ENCODE measurements around the gene LAMTOR2.
"Not testable (repeated sequence)": the region's sequence is repeated elsewhere in the genome, so short reads cannot be mapped to it uniquely, and the experiment has no call there.

The LAMTOR2 gene

GRCh38 chr1:156025876-156026275 is 28.7 kb upstream of the LAMTOR2 start:
- no peaks in the 10 kb centered on the region for H3K9me3 Mint-ChIP-seq
- H3K4me1 Mint-ChIP-seq: peaks cover under 1% of the 10 kb centered on the region
- peak overlapping the region in 1 of 3 experiments; percentile 5 for H3K27ac Mint-ChIP-seq
- H3K4me3 Mint-ChIP-seq: no peak overlapping the region
- peaks cover under 1% of the 10 kb centered on the region for H3K36me3 Mint-ChIP-seq (ENCODE audit: low read depth)
- TF ChIP-seq, protein P1, sequence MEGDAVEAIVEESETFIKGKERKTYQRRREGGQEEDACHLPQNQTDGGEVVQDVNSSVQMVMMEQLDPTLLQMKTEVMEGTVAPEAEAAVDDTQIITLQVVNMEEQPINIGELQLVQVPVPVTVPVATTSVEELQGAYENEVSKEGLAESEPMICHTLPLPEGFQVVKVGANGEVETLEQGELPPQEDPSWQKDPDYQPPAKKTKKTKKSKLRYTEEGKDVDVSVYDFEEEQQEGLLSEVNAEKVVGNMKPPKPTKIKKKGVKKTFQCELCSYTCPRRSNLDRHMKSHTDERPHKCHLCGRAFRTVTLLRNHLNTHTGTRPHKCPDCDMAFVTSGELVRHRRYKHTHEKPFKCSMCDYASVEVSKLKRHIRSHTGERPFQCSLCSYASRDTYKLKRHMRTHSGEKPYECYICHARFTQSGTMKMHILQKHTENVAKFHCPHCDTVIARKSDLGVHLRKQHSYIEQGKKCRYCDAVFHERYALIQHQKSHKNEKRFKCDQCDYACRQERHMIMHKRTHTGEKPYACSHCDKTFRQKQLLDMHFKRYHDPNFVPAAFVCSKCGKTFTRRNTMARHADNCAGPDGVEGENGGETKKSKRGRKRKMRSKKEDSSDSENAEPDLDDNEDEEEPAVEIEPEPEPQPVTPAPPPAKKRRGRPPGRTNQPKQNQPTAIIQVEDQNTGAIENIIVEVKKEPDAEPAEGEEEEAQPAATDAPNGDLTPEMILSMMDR (IDR thresholded peaks at IDR 0.05; ENCODE audit: unreplicated experiment in 3 of 3): peak; percentile 43 to 59 (median 46)
- H3K27me3 Mint-ChIP-seq (ENCODE audit: low read depth): no peaks in the 10 kb centered on the region

- Mint-ChIP-seq H3K4me3 (no peak overlapping the region), H3K27me3 (ENCODE audit: low read depth) (no peaks in the 10 kb centered on the region), H3K36me3 (ENCODE audit: low read depth) (no peaks in the 10 kb centered on the region), H3K4me1 (no peaks in the 10 kb centered on the region), H3K27ac (no peak overlapping the region), H3K9me3 (no peaks in the 10 kb centered on the region)
- TF ChIP-seq, protein P1 (IDR thresholded peaks at IDR 0.05; ENCODE audit: unreplicated experiment in 3 of 3): no peak
Observed at GRCh38 chr1:156026588-156026987, 28.0 kb upstream of the LAMTOR2 start.

DNA sequence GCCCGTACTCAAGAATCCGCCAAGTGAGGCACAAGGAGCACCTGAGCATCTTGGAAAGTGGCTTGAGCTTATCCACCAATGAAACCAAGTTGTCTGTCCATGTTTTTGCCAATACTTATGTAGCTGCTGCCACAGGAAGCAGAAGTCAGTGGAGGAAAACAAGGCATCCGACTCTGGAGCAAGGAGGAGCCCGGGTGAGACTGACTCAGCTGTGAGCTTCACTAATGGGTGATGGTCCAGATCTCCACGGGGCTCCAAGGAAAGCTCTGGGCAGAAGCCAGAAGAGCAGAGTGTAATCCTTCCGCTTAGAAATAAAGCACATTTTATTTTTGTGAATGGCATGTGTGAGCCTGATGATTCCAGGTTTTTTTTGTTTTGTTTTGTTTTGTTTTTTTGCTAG is 21.6 kb upstream of the LAMTOR2 start:
- TF ChIP-seq, protein P1 (IDR thresholded peaks at IDR 0.05; ENCODE audit: unreplicated experiment in 3 of 3): no peak
- Mint-ChIP-seq H3K27me3 (ENCODE audit: low read depth) (no peaks in the 10 kb centered on the region), H3K27ac (no peak overlapping the region), H3K4me1 (no peaks in the 10 kb centered on the region), H3K36me3 (ENCODE audit: low read depth) (peaks cover 16% of the 10 kb centered on the region), H3K4me3 (no peak overlapping the region), H3K9me3 (no peaks in the 10 kb centered on the region)

- not testable (repeated sequence) for H3K4me3 Mint-ChIP-seq; H3K4me1 Mint-ChIP-seq; H3K9me3 Mint-ChIP-seq; H3K27me3 Mint-ChIP-seq (ENCODE audit: low read depth)
- H3K27ac Mint-ChIP-seq: peak overlapping the region in 1 of 3 experiments; percentile 44
- peaks cover 21% of the 10 kb centered on the region for H3K36me3 Mint-ChIP-seq (ENCODE audit: low read depth)
Observed at GRCh38 chr1:156034991-156035390, 19.6 kb upstream of the LAMTOR2 start.

- Mint-ChIP-seq H3K4me3 (no peak overlapping the region), H3K27ac (no peak overlapping the region), H3K27me3 (ENCODE audit: low read depth) (no peaks in the 10 kb centered on the region)
Observed at GRCh38 chr1:156042828-156043227, 11.8 kb upstream of the LAMTOR2 start.

GRCh38 chr1:156045076-156045475 is 9.5 kb upstream of the LAMTOR2 start:
- H3K27me3 Mint-ChIP-seq (ENCODE audit: low read depth): no peaks in the 10 kb centered on the region
- H3K4me1 Mint-ChIP-seq: no peaks in the 10 kb centered on the region
- H3K4me3 Mint-ChIP-seq: no peak overlapping the region
- no peaks in the 10 kb centered on the region for H3K9me3 Mint-ChIP-seq
- H3K27ac Mint-ChIP-seq: no peak overlapping the region
- TF ChIP-seq, protein P1 (IDR thresholded peaks at IDR 0.05; ENCODE audit: unreplicated experiment in 3 of 3): no peak
- H3K36me3 Mint-ChIP-seq (ENCODE audit: low read depth): peaks cover 60% of the 10 kb centered on the region

More at GRCh38 chr1:156042828-156043227, 11.8 kb upstream of the LAMTOR2 start:
- Mint-ChIP-seq H3K4me1 (no peaks in the 10 kb centered on the region), H3K9me3 (no peaks in the 10 kb centered on the region), H3K36me3 (ENCODE audit: low read depth) (peaks cover 45% of the 10 kb centered on the region)
- TF ChIP-seq, protein P1 (IDR thresholded peaks at IDR 0.05; ENCODE audit: unreplicated experiment in 3 of 3): no peak

Measured in nephron (organoid).